ENCODE measurements around the gene SLC25A22. TPM values are rescaled to one million over a fixed set of nuclear protein-coding genes. Genes with fewer than 3 reads are reported as not detected.

Gene SLC25A22
- total RNA-seq, 1 donor from 2014 or later = 35.4 TPM

GRCh38 chr11:841981-842369, 43.9 kb upstream of the SLC25A22 start:
- Mint-ChIP-seq H3K27ac (peak overlapping the region; percentile 83), H3K36me3 (ENCODE audit: low read depth) (peaks cover 36% of the 10 kb centered on the region), H3K4me1 (peaks cover 35% of the 10 kb centered on the region), H3K4me3 (peak overlapping the region; percentile 89), H3K27me3 (peaks cover 5% of the 10 kb centered on the region), H3K9me3 (no peaks in the 10 kb centered on the region)
- ATAC-seq (ENCODE audit: low read depth) (peak; percentile 32), DNase-seq (no peak)
- ChIA-PET POLR2A (interaction anchor here (1.4 to 2.6 kb wide), 5 partner anchors 9 to 33 kb away, joined by 6 to 45 read pairs (median 17); partner anchors contain the start of genes CD151, PNPLA2 and RPLP2), CTCF (no interaction called here)
- intact Hi-C loops (cut with micrococcal nuclease) = loop anchor here (1.0 to 10.0 kb wide), 6 partner anchors 10 to 733 kb away; partner anchors contain the start of genes CD151, CHID1, DUSP8 and GATD1
- TF ChIP-seq, protein P1, sequence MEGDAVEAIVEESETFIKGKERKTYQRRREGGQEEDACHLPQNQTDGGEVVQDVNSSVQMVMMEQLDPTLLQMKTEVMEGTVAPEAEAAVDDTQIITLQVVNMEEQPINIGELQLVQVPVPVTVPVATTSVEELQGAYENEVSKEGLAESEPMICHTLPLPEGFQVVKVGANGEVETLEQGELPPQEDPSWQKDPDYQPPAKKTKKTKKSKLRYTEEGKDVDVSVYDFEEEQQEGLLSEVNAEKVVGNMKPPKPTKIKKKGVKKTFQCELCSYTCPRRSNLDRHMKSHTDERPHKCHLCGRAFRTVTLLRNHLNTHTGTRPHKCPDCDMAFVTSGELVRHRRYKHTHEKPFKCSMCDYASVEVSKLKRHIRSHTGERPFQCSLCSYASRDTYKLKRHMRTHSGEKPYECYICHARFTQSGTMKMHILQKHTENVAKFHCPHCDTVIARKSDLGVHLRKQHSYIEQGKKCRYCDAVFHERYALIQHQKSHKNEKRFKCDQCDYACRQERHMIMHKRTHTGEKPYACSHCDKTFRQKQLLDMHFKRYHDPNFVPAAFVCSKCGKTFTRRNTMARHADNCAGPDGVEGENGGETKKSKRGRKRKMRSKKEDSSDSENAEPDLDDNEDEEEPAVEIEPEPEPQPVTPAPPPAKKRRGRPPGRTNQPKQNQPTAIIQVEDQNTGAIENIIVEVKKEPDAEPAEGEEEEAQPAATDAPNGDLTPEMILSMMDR (IDR thresholded peaks at IDR 0.05) = no peak

DNA sequence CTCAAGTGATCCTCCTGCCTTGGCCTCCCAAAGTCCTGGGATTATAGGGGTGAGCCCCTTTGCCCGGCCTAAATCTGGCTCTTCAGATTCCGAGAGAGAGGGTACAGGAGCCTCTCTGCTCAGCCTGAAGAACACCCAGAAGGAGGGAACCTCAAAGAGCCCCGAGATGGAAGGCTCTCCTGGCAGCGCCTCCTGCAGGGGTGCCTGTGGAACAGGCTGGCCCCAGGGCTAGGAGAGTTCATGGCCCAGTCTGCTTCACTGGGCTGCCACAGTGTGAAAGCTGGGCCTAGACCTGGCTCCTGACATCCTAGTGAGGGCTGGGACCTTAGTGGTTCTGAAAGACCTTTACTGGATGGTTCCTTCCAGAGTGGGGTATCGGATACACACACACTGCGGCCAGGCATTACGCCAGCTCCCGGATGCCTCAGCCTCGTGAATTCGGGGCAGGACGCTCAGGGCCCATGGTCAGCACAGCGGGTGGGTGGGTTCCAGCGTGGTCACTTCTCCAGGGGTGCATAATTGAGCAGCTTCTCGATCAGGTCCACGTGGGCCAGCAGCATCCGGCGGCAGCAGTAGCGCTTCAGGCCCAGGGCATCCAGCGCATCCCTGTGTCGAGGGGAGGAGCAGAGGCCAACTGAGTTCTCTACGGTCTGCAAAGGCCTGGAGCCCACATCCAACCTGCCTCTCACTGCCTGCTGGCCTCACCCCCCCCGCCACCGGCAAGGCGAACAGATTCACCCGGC, 42.0 kb upstream of the SLC25A22 start:
- CTCF ChIA-PET = no interaction called here
- TF ChIP-seq, protein P1 (IDR thresholded peaks at IDR 0.05) = no peak
- H3K27me3 Mint-ChIP-seq = peaks cover 2% of the 10 kb centered on the region
- intact Hi-C loops (cut with micrococcal nuclease) = loop anchor here (10.0 kb wide), 1 partner anchor 735 kb away; the partner anchor contains the start of gene DUSP8
- POLR2A ChIA-PET = interaction anchor here (1.0 to 1.1 kb wide), 2 partner anchors 10 to 21 kb away, joined by 3 to 4 read pairs; partner anchors contain the start of gene PNPLA2
- no peak overlapping the region for H3K27ac Mint-ChIP-seq
- H3K36me3 Mint-ChIP-seq (ENCODE audit: low read depth) = peaks cover 36% of the 10 kb centered on the region
- H3K4me1 Mint-ChIP-seq = peaks cover 34% of the 10 kb centered on the region
- ATAC-seq (ENCODE audit: low read depth) = no peak
- H3K4me3 Mint-ChIP-seq = peak overlapping the region; percentile 89
- H3K9me3 Mint-ChIP-seq = no peaks in the 10 kb centered on the region
- DNase-seq = no peak

GRCh38 chr11:839280-839623, 41.2 kb upstream of the SLC25A22 start:
- ChIA-PET CTCF (no interaction called here), POLR2A (interaction anchor here (1.8 kb wide), 1 partner anchor 8 kb away, joined by 4 read pairs; no protein-coding TSS in a partner anchor)
- no peak for DNase-seq
- TF ChIP-seq, protein P1 (IDR thresholded peaks at IDR 0.05) = no peak
- H3K36me3 Mint-ChIP-seq (ENCODE audit: low read depth) = peaks cover 36% of the 10 kb centered on the region
- no peaks in the 10 kb centered on the region for H3K27me3 Mint-ChIP-seq
- H3K27ac Mint-ChIP-seq = no peak overlapping the region
- no peak overlapping the region for H3K4me3 Mint-ChIP-seq
- H3K9me3 Mint-ChIP-seq = no peaks in the 10 kb centered on the region
- intact Hi-C loops (cut with micrococcal nuclease) = no loop called here
- H3K4me1 Mint-ChIP-seq = peaks cover 29% of the 10 kb centered on the region
- no peak for ATAC-seq (ENCODE audit: low read depth)

DNA sequence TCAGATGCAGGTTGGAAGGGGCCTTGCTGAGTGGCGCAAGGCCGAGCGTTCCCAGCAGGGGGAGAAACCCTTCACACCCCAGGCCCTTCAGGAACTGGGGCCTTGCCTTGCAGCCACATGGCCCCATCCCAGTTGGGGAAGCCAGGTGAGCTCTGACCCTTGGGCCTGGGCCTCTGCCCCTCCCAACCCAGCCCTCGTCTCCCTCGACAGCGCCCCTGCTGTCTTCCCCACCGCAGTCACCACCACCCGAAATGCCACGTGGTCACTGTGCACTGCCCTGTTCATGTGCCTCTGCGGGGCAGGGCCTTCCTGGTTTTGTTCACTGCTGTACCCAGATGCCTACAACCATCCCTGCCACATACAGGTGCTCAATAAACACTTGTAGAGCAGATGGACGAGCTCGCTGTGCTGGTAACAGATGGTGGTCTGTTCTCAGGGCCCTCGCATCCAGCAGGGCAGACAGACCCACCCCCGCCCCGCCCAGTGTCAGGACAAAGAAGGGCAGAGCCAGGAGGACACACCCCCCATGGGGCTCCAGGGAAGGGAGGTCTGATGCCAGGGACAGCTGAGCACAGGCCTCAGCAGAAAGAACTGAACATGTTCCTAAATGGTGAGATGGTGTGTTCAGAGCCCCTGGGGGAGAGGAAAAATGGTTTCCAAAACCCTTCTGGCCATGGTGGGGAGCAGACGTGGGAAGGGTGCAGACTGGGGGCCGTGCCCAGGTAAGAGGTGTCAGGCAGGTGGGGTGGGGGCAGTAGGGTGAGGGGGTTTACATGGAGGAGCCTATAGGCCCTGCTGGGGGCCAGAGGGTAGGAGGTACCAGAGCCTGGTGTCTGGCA, 40.6 kb upstream of the SLC25A22 start:
- no peaks in the 10 kb centered on the region for H3K9me3 Mint-ChIP-seq
- H3K4me3 Mint-ChIP-seq = no peak overlapping the region
- H3K36me3 Mint-ChIP-seq (ENCODE audit: low read depth) = peaks cover 36% of the 10 kb centered on the region
- H3K27ac Mint-ChIP-seq = no peak overlapping the region
- DNase-seq = no peak
- intact Hi-C loops (cut with micrococcal nuclease) = no loop called here
- ATAC-seq (ENCODE audit: low read depth) = no peak
- ChIA-PET CTCF (no interaction called here), POLR2A (interaction anchor here (1.8 kb wide), 1 partner anchor 9 kb away, joined by 4 read pairs; no protein-coding TSS in a partner anchor)
- peaks cover 3% of the 10 kb centered on the region for H3K27me3 Mint-ChIP-seq
- H3K4me1 Mint-ChIP-seq = peaks cover 29% of the 10 kb centered on the region
- TF ChIP-seq, protein P1 (IDR thresholded peaks at IDR 0.05) = no peak

GRCh38 chr11:837990-838307, 39.9 kb upstream of the SLC25A22 start:
- Mint-ChIP-seq H3K36me3 (ENCODE audit: low read depth) (peaks cover 36% of the 10 kb centered on the region), H3K27me3 (peaks cover 3% of the 10 kb centered on the region), H3K27ac (no peak overlapping the region), H3K4me3 (no peak overlapping the region), H3K9me3 (no peaks in the 10 kb centered on the region), H3K4me1 (peaks cover 26% of the 10 kb centered on the region)
- CTCF ChIA-PET = no interaction called here
- no peak for DNase-seq
- intact Hi-C loops (cut with micrococcal nuclease) = no loop called here
- TF ChIP-seq, protein P1 (IDR thresholded peaks at IDR 0.05) = no peak
- POLR2A ChIA-PET = interaction anchor here (1.8 kb wide), 1 partner anchor 10 kb away, joined by 4 read pairs; no protein-coding TSS in a partner anchor
- ATAC-seq (ENCODE audit: low read depth) = no peak

Measured in activated B cell treated with CpG ODN at 0.5 μM for 24 hours (primary cell).